ENCODE results near the gene GMDS.
"Not testable (repeated sequence)": the region's sequence is repeated elsewhere in the genome, so short reads cannot be mapped to it uniquely, and the experiment has no call there.

GMDS gene

DNA sequence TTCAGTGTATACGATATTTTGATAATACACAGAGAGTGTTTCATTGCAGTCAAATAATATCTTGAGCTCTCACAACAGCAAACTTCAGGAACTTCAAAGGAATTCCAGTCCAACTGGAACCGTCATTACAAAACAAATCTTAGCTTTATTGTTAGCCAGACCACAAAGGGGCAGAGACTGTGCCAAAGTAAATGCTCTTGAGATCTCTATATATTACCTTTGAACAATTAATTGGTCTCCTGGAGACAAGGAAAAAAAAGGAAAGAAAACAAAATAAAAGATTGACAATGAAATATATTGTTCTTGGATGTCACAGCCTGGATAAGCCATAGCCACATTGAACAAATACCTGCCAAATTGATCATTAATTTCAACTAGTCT, 565.7 kb downstream of the GMDS start:
- DNase-seq (ENCODE audit: low read depth): no peak

DNA sequence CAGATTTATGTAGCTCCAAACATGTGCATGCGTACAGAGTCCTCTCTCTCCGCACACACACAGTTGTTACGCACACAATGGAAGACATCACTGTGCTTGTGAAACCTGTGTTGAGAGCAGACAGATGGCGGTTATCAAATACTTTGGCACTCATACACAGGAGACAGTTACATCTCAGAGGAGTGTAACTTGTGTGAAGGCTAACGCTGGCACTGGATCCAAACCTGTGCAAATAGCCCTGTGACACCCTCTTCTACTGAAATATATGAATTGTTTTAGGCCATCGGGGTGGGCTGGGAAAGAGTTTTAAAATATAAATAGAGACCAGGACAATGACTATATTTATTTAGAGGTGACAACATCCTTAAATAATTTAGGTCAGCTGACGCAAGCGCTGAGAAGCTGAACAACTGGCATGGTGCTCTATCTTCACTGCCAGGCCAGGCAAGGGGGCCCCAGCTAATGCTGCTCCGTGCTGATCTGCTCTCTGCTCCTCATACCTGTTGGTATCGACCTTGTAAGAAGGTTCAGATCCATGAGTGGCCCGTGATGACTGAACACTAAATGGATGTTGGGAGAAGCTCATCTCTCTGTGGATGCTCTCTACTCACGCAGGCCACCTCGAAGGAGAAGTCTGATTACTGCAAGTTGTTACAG, 566.2 kb downstream of the GMDS start:
- DNase-seq (ENCODE audit: low read depth): no peak

DNA sequence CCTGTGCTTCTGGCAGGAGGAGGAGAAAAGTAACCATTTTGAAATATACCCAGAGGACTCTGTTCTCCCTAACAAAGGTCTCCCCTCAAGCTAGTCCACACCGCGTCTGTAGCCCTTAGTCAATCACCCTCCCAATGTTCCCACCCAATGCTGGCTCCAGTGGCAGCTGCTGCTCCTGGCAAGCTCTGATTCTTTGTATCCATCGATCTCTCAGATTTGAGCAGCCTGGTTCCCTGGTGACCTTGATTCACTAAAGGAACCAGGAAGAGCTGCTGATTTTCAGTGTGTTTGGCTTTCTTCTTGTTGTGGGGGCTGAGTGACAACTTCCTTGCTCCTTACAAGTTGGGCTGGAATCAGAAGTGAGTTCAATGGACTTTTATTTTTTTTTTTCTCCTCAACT, 567.2 kb downstream of the GMDS start:
- DNase-seq (ENCODE audit: low read depth): no peak

DNA sequence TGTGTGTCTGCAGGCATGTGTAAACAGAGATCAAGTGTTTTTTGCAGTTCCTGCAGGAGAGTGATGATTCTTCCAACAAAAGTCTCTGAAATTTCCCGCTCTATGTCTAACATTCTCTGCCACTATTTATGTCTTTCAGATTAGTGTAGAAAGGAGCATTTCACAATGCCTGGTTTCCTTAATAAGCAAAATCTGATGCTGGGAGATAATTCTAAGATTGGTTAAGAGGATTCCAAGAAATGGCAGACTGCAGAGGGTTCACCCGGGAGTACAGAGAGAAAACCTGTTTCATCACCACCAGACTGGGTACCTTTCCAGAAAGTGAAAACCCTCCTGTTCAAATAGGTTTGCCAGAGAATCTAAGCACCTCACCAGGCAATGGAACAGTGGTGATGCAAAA, 573.0 kb downstream of the GMDS start:
- no peak for DNase-seq (ENCODE audit: low read depth)

DNA sequence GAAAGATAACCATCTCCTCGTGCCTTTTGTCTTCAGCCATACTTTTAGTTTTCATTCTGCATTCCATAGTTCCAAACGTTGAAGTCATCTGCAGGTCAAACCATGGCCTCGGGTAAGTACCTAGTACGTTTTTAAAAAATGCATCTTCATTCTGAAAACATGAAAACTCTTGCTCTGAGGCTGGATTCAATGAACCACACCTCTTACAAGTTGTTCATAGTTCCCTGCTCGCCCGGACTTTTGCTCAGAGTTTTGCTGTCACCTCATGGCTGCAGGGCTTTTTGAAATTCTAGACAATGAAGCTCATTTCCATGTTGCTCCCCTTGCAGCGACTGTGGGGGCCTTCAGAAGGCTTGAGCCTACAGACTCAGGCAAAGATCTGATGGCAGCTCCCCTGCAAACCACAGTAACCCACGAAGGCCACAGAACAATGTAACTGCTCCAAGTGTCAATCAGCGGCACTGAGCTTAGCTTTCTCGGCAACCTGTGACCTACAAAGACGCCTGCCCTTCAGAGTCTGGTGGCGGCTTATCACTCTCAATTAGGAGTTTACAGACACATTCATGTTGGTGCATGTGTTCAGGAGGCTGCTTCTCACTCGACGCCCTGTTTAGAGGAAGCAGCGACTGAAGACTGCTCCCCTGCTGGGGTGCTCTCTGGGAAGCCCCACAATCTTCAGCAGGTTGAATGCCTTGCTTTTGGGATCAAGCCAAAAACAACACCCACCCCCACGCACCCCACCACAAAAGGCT, 574.5 kb downstream of the GMDS start:
- DNase-seq (ENCODE audit: low read depth): no peak

DNA sequence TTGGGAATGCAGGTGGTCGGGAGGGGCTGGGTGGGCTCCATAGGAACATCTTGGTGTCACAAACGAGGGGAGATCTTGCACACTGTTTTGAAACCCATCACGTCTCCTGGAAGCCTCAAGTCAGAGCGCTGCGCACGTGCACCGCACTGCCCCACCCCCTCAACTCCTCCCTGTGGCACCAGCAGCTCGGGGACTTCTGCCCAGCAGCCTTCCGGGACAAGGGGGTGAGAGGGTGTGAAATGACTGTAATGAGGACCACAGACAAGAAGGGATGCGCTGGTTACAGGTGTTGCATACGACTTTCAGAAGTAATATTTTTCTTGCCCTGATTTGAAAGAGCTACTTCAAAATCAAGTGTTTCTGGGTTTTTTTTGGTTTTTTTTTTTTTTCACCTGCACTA, 575.4 kb downstream of the GMDS start:
- no peak for DNase-seq (ENCODE audit: low read depth)

DNA sequence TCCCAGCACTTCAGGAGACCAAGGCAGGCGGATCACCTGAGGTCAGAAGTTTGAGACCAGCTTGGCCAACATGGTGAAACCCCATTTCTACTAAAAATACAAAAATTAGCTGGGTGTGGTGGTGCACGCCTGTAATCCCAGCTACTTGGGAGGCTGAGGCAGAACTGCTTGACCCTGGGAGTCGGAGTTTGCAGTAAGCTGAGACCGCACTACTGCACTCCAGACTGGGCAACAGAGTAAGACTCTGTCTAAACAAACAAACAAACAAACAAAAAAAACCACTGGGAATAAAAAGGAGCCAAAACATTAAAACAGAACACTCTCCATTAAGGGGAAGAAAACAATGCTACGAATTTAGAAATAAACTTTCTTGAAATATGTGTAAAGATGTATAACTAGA, 576.9 kb downstream of the GMDS start:
- DNase-seq (ENCODE audit: low read depth): not testable (repeated sequence)

DNA sequence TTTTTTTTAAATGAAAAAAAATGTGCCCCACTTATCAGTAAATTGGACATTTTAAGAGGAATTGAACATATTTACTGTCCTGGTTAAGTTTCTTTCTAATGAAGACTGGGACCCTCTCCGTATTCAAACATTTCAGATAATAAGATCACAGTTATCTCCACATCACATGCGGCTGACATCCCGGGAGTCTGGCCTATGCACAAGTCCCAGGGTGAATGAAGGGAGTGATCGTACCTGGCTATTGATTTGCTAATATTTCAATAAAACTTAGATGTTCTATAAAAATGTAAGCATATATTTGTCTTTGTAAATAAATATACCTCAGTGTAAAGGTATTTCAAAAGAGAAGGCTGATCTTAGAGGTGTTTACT, 577.6 kb downstream of the GMDS start:
- no peak for DNase-seq (ENCODE audit: low read depth)

DNA sequence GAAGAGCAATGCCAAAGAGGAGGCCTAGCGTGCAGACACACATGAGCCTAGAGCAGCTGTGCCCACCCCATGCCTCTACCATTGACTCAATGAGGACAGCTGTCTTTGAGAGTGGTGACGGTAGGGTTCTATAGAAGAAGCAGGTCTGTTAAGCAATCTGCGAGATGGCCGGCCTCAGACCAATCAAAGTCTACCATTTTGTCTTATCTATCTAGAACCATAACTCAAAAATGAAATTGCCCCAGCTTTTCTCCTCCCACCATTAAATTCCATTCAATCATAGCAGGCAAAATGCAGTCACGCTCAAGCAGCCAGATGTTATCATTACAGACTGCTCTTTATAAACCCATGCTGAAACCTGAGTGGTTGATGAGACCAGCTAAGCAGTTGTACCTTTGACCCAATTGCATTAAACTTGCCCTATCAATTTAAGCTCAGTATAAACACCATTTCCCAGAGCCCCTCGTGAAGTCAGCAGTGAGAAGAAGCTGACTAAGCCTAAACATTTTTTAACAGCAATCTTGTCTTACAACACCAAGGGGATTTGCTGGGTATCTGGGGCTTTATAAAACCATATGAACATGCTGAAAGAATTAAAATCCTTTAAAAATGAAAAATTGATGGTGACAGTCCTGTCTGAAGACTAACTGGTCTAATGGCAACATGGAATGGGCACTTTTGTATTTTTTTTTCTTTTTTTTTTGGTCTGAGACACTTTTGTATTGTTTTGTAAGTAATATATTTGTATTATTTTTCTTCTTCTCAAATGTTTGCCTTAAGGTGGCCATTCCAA, 578.2 kb downstream of the GMDS start:
- DNase-seq (ENCODE audit: low read depth): no peak

DNA sequence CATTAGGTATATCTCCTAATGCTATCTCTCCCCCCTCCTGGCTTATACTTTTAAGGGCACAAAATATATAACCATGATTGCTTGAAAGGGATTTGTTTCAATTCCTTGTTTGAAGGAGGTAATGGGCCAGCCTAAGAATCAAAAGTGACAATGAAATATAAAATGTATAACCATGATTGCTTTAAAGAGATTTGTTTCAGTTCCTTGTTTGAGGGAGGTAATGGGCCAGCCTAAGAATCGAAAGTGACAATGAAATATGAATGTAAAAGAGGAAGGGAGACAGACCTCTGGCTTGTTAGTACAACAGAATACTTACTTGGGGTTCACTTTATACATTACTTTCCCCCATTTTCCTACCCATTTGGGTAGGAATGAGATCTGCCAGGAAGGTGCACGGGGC, 580.2 kb downstream of the GMDS start:
- no peak for DNase-seq (ENCODE audit: low read depth)

DNA sequence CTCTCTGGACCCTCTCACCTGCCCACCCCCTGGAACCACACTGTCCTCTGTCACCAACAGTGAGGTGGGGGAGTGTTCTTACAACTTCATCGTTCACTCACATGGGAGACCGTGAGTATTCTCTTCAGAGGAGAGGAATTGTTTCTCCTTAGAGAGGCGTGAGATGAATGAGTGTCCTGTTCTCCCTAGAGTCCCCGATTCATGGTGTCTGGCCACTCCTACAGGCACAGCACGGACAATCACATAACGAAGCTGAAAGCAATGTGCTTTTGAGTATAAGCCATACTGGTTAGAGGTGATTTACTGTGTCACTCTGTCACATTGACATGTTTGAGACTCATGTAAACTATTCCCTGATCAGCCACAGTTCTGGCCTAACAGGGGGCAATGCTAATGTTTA, 581.1 kb downstream of the GMDS start:
- DNase-seq (ENCODE audit: low read depth): no peak

DNA sequence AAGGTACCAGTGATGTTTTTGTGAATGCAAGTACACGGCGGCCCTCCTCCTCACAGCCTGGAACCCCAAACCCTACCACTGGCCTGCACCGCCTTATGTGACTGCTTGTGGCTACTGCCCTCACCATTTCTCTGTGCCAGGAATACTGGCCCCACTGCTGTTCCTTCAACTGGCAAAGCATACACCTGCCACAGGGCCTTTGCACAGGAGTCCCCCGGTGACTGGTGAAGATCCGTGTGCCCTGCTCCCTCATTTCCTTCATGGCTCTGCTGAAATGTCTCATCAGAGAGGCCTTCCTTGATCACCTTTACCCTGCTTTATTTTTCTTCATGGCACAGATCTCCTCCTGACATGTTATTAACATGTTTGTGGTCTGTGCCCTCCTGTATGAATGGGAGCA, 581.9 kb downstream of the GMDS start:
- DNase-seq (ENCODE audit: low read depth): no peak

DNA sequence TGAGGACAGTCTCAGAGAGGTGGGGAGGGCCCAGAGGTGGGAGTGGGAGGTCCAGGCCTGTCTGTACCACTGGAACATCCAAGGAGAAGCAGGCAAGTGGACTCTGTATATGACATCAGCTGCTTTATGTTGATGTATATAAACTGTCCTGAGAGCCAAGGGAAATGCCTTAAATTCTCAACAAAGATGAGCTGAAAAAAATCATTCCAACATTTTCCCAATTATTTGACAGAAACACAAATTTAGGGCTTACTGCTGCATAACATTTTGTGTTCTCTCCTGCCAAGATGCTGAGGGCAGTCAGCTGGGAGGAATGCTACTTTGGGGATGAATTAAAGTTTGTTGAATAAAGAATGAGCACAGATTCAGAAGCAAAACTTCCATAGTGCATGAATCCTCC, 582.9 kb downstream of the GMDS start:
- DNase-seq (ENCODE audit: low read depth): no peak

DNA sequence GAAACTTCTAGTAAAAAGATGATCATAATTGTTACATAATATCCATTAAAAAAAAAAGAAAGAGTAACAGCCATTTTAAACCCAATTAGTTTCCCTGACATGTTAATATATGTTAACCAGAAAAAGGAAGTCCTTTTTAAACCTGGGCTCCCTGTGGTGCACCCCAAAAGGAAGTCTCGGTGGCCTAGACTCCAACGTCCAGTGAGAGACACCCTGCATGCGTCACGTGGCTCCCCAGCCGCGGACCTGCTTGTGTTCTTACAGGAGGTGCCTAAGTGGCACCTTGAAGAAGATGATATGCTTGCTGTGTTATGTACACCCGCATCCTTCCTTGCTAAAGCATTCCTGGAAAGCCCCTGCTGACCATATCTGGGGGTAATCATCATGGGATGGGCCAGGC, 585.6 kb downstream of the GMDS start:
- no peak for DNase-seq (ENCODE audit: low read depth)

DNA sequence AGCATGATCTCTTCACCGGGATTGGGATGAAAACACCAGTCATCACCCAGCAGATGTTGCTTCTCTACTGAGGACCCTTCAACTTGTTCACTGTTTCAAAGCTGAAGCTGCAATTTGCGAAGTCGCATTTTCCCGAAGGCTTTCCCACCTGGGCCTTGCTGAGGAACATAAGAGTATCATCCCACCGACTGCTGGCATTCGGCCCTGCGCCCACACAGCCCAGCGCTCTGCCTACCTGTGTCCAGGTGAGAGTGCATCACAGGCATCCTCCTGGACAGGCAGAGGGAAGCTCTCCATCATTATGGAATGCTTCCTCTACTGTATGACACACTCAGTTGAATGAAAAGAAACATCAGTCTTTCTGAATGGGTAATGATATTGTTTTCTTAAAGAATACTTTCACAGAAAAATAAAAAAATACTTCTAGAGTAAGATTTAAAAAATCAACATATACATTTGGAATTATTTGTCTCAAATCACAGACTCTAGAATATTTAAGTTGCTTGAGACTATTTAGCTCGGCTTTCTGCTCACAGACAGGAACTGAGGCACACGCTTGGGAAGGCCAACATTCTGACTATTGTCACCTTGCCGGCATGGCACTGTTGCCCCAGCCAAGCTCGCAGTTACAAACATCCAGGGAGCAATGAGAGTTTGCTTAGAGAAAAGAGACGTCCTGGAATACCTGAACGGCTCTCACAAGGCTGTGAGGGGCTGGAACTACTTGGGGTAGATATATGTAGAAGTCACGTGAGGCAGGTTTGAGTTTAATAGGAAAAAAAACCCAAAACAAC, 587.0 kb downstream of the GMDS start:
- DNase-seq (ENCODE audit: low read depth): no peak

DNA sequence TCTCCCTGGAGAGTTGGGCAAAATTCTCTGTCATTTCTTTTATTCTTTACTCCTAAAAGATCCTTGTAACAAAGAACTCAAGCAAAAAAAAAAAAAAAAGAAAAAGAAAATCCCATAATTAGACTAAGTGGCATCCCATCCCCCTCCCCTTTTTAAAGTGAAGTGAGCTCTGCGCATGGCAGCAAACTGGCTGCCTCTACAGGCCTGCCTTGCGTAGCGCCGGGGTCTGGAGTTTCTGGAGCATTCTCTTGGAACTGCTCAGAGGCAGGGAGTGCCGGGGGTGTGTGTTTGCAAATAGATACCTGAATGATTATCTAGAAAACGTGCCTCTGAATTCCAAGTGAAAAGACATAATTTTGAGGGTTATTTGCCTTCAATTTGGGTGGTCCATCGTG, 587.6 kb downstream of the GMDS start:
- no peak for DNase-seq (ENCODE audit: low read depth)

DNA sequence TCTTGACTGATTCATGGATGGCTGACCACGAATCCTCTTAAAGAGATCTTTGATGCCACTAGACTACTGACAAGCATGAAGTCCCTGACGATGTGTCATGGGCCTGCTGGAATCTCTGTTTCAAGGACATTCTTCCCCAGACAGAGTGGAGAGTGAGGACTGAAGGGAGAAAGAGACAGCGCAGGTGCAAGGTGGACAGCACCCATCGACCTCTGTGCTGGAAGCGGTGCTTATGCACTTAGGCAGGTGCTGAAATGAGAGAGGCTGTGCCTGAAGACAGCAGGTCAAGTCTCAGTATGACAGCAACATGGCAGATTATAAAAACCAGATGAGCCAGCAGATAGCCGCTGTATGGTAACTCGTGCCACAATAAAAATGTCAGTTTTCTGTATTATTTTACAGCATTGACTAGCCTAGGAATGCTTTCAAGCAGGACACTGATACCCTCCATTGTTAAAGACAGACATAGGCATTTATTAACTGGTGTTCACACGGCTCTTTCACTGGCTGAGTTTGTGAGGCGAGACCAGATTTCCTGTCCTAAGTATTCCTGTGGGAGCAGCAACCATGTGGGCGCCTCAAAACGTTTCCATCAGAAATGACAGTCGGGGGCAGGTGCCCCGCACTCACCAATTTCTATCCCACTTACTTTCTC, 588.2 kb downstream of the GMDS start:
- no peak for DNase-seq (ENCODE audit: low read depth)

DNA sequence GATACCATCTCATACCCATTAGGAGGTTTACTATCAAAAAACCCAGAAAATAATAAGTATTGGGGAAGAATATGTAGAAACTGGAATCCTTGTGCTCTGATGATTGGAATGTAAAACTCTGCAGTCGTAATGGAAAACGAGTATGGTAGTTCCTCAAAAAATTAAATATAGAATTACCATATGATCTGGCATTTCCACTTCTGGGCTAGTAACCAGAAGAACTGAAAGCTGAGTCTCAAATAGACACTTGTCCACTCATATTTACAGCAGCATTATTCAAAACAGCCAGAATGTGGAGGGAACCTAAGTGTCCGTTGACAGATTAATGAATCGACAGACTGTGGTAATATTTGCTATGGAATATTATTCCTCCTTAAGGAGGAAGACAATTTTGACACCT, 591.4 kb downstream of the GMDS start:
- DNase-seq (ENCODE audit: low read depth): no peak

DNA sequence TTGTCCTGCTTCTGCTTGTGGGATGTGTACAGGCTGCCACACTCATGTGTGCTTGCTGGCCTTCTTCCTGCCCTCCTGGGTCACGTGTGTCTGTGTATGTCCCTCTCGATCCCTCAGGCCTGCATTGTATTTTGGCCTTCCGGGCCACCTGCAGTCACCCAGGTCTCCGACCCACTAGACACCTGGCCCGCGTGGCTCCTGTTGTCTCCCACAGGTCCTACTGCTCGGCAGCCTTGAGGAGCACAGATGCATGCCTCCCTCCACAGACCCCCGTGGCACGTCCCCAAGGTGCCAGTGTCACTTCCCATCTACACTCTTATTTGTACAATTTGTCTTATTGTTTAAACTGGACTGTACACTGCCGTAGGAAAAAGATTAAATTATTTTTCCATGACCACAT, 592.6 kb downstream of the GMDS start:
- no peak for DNase-seq (ENCODE audit: low read depth)

DNA sequence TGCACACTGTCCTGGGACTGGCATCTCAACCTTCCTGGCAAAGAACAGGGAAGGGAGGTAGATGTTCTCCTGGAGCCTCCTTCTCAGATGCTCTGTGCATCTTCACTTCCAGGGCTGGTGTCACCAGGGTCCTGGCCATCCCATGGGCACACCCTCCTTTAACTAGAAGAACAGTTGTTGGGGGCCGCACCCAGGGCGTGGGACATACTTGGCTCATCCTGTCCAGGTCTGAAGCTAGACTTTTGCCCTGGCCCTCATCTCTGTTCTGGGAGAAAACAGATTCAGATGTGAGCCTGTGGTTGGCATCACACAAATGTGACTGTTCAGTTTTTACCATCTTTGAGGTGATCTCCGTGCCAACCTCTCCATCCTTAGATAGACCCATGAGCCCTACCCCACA, 594.0 kb downstream of the GMDS start:
- no peak for DNase-seq (ENCODE audit: low read depth)

DNA sequence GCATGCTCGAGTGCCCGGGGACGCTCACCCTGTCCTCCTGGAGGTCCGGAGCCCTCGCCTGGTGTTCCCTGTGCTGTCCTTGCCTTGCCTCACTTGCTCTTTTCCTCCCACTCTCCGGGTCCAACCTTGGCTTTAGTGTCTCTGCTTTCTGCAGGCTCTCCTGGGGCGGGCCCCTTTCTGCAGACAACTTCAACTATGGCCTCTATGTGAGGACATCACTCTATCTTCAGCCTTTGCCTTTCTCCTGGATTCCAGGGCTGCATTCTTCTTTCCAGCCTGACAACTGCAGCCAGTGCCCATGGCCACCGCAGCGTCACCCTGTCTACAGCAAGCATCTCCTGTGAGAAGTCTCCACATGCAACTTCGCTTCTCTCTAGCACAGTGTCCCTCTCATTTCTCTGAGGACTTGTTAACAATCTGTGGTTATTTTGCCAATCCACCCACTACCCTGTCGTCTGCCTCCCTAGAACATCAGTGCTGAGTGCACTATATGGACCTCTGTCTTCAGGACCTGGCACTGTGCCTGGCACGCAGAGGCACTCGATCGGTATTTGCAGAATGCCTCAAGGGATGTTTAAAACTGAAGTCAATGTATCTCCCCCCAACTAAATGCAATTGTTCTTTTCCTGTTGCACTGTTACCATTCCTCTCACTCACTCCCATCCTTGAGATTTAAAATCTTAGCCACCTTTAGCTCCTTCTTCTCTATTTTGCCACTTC, 599.8 kb downstream of the GMDS start:
- no peak for DNase-seq (ENCODE audit: low read depth)
